K562 (cell line): ENCODE measurements around the gene DCST1. TPM values are rescaled to one million over a fixed set of nuclear protein-coding genes. Genes with fewer than 3 reads are reported as not detected.

Experiments used
- BDP1 ChIP-seq: IDR thresholded peaks from 3 replicates; pipeline ENCODE4 v1.6.1; 2011; ENCODE audit not compliant: insufficient read length, insufficient read depth
- BHLHE40 ChIP-seq: IDR thresholded peaks from 2 replicates; pipeline ENCODE4 v1.6.1; 2011; ENCODE audit warnings: low read length, improper control_type of control experiment
- CXXC5 ChIP-seq: fragments of 250-450 bp; sonication (Bioruptor Pico); IDR thresholded peaks from 2 replicates; pipeline ENCODE4 v1.8.0; 2022; ENCODE audit warnings: inconsistent platforms, mild to moderate bottlenecking, moderate library complexity
- ETS1 ChIP-seq: conservative IDR thresholded peaks from 2 replicates; pipeline ENCODE4 v1.6.1; 2011; ENCODE audit warnings: low read depth, mild to moderate bottlenecking, low read length; ENCODE audit not compliant: control insufficient read depth
- HDAC1 ChIP-seq, 2 experiments: fragments of 450-650 bp; IDR thresholded peaks; 2 replicates each; pipeline ENCODE4 v1.6.1; 2016 to 2017; ENCODE audit warnings: inconsistent platforms in 1 of 2, mild to moderate bottlenecking in 1 of 2, moderate library complexity in 1 of 2
- KDM1A ChIP-seq, 2 experiments: fragments of 450-650 bp; IDR thresholded peaks; 2 replicates each; pipeline ENCODE4 v1.6.1; 2016; ENCODE audit warnings: mild to moderate bottlenecking in 2 of 2
- NFXL1 ChIP-seq: fragments of 450-650 bp; formaldehyde crosslinking; IDR thresholded peaks from 2 replicates; pipeline ENCODE4 v1.4.0; 2021; ENCODE audit warnings: mild to moderate bottlenecking
- ZBTB26 ChIP-seq: fragments of 450-650 bp; formaldehyde crosslinking; IDR thresholded peaks from 2 replicates; pipeline ENCODE4 v1.4.0; 2022; ENCODE audit warnings: missing genetic modification characterization
- ZBTB8A ChIP-seq: fragments of 450-650 bp; IDR thresholded peaks from 2 replicates; pipeline ENCODE4 v1.6.1; 2018; ENCODE audit warnings: mild to moderate bottlenecking, moderate library complexity; ENCODE audit not compliant: partially characterized antibody
- polyA plus RNA-seq, 8 experiments: library from polyadenylated mRNA; depleted of rRNA in 4 of 8; stranded (reverse) in 5 of 8; unstranded in 3 of 8; fragments of >200 nt; fragmentation: Nextera tagmentation in 2 of 8; fragmentation: Illumina TruSeq in 1 of 8; extraction: Ambion mirVana in 2 of 8; extraction: Trizol in 1 of 8; gene quantifications; 2 replicates each; pipeline versions ENCODE4 v1.2.1 to v1.2.3, GENCODE V29; 2011 to 2014; ENCODE audit warnings: inconsistent platforms in 1 of 8, missing spikeins in 1 of 8
- total RNA-seq, 7 experiments: library from RNA; depleted of rRNA in 6 of 7; stranded (reverse); fragments of >200 nt in 6 of 7; fragmentation: Illumina TruSeq in 2 of 7; extraction: Trizol in 2 of 7; gene quantifications; 2 replicates each; pipeline versions ENCODE4 v1.2.1 to v1.2.3, GENCODE V29; 2011 to 2021; ENCODE audit warnings: low replicate concordance in 1 of 7
- TF ChIP-seq, protein P1 (sequence below): fragments of 450-650 bp; formaldehyde crosslinking; IDR thresholded peaks from 2 replicates; pipeline ENCODE4 v1.4.0; 2020; ENCODE audit warnings: mild to moderate bottlenecking, moderate library complexity
- TF ChIP-seq, protein P2 (sequence below): fragments of 450-650 bp; IDR thresholded peaks from 2 replicates; pipeline ENCODE4 v1.6.1; 2016
- TF ChIP-seq, protein P3 (sequence below): fragments of 250-450 bp; sonication (Bioruptor Pico); IDR thresholded peaks from 2 replicates; pipeline ENCODE4 v1.5.0; 2021
- TF ChIP-seq, protein P4 (sequence below): fragments of 250-450 bp; sonication (Bioruptor Pico); IDR thresholded peaks from 2 replicates; pipeline ENCODE4 v1.5.0; 2020; ENCODE audit warnings: mild to moderate bottlenecking
- TF ChIP-seq, protein P5 (sequence below), 2 experiments: fragments of 450-650 bp; IDR thresholded peaks; 2 replicates each; pipeline ENCODE4 v1.6.1; 2018; ENCODE audit warnings: mild to moderate bottlenecking in 2 of 2, low read depth in 1 of 2; ENCODE audit not compliant: partially characterized antibody in 2 of 2

DCST1 gene
- total and polyA plus RNA-seq, 9 of the 15 experiments (the other 6 are each of a cell fraction or from before 2014, with no cell fraction given) = not detected

- TF ChIP-seq, protein P1, sequence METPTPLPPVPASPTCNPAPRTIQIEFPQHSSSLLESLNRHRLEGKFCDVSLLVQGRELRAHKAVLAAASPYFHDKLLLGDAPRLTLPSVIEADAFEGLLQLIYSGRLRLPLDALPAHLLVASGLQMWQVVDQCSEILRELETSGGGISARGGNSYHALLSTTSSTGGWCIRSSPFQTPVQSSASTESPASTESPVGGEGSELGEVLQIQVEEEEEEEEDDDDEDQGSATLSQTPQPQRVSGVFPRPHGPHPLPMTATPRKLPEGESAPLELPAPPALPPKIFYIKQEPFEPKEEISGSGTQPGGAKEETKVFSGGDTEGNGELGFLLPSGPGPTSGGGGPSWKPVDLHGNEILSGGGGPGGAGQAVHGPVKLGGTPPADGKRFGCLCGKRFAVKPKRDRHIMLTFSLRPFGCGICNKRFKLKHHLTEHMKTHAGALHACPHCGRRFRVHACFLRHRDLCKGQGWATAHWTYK (CRISPR knock-in tag) = 0 out of 2 replicates have a peak, but pooled peaks have one; percentile 44
- TF ChIP-seq ZBTB8A (no peak), ETS1 (0 out of 2 replicates have a peak, but pooled peaks have one; percentile 14), CXXC5 (CRISPR knock-in tag) (0 out of 2 replicates have a peak, but pooled peaks have one; percentile 38), BDP1 (no peak), HDAC1 (IDR thresholded peaks at IDR 0.05) (peak in 1 of 2 experiments; percentile 47; a peak in 1 of 4 replicates), NFXL1 (CRISPR knock-in tag) (no peak), KDM1A (IDR thresholded peaks at IDR 0.05) (0 out of 4 replicates have a peak, but pooled peaks of 1 of the 2 experiments have one; percentile 37), BHLHE40 (no peak), ZBTB26 (CRISPR knock-in tag) (0 out of 2 replicates have a peak, but pooled peaks have one; percentile 45)
- TF ChIP-seq, protein P2, sequence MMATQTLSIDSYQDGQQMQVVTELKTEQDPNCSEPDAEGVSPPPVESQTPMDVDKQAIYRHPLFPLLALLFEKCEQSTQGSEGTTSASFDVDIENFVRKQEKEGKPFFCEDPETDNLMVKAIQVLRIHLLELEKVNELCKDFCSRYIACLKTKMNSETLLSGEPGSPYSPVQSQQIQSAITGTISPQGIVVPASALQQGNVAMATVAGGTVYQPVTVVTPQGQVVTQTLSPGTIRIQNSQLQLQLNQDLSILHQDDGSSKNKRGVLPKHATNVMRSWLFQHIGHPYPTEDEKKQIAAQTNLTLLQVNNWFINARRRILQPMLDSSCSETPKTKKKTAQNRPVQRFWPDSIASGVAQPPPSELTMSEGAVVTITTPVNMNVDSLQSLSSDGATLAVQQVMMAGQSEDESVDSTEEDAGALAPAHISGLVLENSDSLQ = peak; percentile 32; the same call in 1 of the 2 replicates
- TF ChIP-seq, protein P3, sequence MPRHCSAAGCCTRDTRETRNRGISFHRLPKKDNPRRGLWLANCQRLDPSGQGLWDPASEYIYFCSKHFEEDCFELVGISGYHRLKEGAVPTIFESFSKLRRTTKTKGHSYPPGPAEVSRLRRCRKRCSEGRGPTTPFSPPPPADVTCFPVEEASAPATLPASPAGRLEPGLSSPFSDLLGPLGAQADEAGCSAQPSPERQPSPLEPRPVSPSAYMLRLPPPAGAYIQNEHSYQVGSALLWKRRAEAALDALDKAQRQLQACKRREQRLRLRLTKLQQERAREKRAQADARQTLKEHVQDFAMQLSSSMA (CRISPR knock-in tag) = peak; percentile 59; the same call in 1 of the 2 replicates
- TF ChIP-seq, protein P4, sequence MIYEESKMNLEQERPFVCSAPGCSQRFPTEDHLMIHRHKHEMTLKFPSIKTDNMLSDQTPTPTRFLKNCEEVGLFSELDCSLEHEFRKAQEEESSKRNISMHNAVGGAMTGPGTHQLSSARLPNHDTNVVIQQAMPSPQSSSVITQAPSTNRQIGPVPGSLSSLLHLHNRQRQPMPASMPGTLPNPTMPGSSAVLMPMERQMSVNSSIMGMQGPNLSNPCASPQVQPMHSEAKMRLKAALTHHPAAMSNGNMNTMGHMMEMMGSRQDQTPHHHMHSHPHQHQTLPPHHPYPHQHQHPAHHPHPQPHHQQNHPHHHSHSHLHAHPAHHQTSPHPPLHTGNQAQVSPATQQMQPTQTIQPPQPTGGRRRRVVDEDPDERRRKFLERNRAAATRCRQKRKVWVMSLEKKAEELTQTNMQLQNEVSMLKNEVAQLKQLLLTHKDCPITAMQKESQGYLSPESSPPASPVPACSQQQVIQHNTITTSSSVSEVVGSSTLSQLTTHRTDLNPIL (CRISPR knock-in tag) = no peak
- TF ChIP-seq, protein P5, sequence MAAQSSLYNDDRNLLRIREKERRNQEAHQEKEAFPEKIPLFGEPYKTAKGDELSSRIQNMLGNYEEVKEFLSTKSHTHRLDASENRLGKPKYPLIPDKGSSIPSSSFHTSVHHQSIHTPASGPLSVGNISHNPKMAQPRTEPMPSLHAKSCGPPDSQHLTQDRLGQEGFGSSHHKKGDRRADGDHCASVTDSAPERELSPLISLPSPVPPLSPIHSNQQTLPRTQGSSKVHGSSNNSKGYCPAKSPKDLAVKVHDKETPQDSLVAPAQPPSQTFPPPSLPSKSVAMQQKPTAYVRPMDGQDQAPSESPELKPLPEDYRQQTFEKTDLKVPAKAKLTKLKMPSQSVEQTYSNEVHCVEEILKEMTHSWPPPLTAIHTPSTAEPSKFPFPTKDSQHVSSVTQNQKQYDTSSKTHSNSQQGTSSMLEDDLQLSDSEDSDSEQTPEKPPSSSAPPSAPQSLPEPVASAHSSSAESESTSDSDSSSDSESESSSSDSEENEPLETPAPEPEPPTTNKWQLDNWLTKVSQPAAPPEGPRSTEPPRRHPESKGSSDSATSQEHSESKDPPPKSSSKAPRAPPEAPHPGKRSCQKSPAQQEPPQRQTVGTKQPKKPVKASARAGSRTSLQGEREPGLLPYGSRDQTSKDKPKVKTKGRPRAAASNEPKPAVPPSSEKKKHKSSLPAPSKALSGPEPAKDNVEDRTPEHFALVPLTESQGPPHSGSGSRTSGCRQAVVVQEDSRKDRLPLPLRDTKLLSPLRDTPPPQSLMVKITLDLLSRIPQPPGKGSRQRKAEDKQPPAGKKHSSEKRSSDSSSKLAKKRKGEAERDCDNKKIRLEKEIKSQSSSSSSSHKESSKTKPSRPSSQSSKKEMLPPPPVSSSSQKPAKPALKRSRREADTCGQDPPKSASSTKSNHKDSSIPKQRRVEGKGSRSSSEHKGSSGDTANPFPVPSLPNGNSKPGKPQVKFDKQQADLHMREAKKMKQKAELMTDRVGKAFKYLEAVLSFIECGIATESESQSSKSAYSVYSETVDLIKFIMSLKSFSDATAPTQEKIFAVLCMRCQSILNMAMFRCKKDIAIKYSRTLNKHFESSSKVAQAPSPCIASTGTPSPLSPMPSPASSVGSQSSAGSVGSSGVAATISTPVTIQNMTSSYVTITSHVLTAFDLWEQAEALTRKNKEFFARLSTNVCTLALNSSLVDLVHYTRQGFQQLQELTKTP (IDR thresholded peaks at IDR 0.05; ENCODE audit: low read depth in 1 of 2, partially characterized antibody in 2 of 2) = no peak
Measured at GRCh38 chr1:155004352-155005075, 29.1 kb upstream of the DCST1 start (continued).
